Activated naive CD4-positive, alpha-beta T cell treated with Interleukin-2 at 50 U/mL for 16 hours (primary cell): ENCODE results near the gene SERPINB5.

Experiments
- DNase-seq: peaks from one replicate; pipeline ENCODE4 v3.0.0-alpha.2; 2020

SERPINB5 gene

DNA sequence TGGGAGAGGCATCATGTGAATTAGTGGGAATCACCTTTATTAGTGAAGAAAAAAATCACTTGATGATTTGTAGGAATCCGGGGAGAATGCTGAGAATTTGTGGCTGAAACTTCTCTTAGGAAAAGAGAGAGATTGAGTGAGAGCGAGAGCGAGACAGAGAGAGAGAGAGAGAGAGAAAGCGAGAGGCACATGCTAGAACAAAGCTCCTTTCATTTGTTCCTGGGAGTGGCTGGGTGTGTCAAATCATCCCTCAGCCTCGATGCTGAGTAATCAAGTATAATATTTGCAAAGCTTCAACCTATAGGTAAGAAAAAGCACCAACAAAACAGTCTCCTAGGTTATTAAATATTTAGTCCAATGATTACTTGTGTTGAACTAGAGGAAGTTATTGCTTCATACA lies 4.4 kb upstream of the SERPINB5 start:
- DNase-seq, result no peak

DNA sequence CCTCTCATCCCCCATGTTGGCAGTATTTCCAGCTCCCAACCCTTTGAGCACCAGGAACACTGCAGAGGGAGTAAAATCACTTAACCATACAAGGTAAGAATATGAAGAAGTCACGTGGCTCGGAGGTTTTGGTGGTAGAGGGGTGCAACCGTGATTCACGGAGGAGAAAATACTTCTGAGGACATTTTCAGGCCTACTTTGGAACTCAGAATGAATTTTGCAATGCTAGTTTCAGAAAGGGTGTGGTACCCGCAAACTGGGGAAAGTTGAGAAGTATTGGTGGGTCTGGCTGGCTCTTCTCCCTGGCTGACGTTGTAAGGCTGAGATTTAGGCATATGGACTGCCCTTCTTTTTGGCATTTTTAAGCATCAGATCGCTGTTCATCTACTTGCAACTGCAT lies 442 bp downstream of the SERPINB5 start:
- DNase-seq, result no peak

DNA sequence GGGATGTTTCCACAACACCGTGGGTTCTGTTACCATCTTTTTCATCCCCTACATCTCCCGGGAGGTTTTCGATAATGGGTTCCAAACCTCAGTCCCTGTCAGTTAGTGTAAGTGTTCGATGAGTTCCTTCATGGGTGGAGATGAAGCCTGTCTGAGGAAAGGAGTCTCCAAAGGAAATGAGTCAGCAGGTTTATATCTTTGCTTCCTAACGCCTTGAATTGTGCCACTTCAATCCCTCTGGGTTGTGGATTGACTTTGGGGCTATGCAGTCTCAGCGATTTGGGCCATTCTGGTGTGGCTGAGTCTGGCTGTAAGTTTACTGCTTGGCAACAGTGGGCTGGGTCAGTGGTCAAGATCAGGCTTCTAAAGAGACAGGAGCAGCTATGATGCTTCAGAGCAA lies 1.2 kb downstream of the SERPINB5 start:
- no peak for DNase-seq

DNA sequence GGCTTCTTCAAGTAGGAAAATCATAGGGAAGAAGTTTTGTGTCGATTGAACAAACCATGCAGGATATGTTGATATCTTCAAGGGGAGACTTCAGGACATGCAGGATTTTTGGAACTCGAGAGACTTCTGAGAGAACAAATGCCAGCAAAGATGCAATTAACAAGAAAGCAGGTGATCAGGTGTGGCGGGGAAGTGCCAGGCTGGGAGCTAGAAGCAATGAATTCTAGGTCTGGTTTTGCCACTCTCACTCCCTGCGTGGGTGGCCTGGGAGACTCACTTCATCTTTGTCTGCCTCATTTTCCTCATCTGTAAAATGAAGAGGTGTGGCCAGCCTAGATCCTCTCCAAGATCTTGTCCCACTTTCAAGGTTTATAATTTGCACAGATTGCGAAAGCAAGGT lies 3.1 kb downstream of the SERPINB5 start:
- DNase-seq, result no peak

DNA sequence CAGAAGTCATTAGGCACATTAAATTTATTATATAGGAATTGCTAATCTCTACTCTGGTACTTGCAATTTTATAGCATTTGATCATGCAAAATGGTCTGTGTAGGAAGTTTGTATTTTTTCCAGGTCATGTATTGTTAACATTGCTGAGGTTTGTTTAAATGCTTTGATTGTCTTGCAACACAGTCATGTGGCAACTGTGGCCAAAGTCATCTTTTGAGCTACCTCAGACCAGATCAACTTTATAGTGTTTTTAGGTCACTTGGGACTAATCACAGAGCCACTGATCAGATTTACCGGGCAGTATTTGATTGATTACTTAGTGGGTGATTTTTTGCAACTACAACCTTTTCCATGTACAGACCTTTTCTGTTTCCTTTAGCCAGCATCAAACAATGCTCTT lies 3.7 kb downstream of the SERPINB5 start:
- DNase-seq, result no peak

DNA sequence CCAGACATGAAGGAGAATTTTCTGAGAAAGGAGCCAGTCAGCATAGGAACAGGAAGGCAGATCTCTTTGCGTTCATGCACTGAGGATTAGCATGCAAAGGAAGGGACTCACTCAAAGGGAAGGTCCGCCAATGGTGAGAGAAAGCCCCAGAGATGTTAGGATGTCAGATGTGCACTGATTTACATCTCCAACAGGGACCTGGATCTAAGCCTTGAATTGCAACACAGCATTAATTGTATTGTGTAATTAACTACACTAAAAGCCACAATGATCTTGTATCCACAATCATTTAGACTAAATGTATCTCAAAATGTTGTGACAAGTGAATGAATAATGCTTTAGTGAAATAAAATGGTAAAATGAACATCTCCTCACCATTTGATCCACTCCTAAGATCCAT lies 4.2 kb downstream of the SERPINB5 start:
- DNase-seq, result no peak

DNA sequence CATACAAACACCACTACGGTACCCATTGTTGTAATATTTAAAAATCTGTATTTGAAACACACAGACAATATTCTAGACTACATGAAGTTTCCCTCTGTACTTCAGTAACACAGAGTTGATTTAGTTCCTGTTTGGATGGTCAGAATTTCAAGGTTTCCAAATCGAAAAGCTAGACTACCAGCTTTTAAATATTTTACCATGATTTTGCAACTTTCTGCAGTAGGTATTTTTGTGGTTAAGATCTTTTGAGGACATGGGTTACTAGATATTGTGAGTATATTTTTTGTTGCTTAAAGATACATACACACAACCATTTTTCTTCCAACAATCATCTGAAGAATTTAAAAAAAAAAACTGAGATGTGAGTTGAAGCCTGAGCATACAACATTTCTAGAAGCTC lies 10.9 kb downstream of the SERPINB5 start:
- DNase-seq, result no peak

DNA sequence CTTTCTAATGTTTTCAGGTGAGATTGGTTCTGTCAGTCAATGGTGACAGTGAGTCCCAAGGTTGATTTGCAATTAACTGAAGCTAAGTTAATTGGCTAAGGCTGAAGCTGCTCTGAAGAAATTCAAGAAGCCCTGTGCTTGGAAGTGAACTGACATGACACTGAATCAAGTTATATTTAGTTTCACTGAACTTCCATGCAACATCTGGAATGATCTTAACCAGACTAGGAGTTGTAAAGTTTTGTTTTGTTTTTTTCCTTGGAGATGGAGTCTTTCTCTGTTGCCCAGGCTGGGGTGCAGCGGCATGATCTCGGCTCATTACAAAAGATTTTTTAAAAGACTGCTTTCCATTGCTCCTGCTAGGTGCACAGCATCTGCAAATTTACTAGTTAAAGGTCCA lies 11.4 kb downstream of the SERPINB5 start:
- DNase-seq, result no peak

DNA sequence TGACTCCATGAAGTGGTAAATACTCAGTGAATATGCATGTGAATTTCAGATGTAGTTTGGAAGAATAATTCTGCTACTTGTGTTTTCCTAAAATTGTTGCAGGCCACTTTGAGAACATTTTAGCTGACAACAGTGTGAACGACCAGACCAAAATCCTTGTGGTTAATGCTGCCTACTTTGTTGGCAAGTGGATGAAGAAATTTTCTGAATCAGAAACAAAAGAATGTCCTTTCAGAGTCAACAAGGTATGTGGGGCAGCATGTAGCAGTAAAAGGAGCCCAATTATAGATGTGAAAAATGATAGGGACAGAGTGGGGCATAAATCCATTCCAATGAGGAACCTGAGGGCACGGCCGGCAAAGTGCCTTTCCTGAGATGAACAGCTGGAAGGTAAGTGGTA lies 16.1 kb downstream of the SERPINB5 start:
- no peak for DNase-seq

DNA sequence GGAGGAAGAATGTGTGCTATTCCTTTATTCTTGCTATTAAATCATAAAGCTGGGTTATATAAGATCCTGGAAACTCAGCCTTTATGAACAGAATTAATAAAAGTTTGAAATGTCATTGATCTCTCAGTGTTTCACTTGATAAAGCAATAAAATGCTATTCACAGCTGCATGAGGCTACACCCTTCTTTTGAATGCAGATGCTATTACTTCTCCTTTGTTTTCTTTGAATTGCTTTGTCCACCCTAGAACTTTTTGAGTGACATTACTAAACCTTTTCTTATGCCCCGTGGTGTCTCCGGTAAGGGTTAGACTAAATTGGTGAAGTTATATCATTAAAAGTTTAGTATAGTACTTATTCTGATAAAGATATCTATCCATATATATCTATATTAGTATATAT lies 18.9 kb downstream of the SERPINB5 start:
- DNase-seq, result no peak

DNA sequence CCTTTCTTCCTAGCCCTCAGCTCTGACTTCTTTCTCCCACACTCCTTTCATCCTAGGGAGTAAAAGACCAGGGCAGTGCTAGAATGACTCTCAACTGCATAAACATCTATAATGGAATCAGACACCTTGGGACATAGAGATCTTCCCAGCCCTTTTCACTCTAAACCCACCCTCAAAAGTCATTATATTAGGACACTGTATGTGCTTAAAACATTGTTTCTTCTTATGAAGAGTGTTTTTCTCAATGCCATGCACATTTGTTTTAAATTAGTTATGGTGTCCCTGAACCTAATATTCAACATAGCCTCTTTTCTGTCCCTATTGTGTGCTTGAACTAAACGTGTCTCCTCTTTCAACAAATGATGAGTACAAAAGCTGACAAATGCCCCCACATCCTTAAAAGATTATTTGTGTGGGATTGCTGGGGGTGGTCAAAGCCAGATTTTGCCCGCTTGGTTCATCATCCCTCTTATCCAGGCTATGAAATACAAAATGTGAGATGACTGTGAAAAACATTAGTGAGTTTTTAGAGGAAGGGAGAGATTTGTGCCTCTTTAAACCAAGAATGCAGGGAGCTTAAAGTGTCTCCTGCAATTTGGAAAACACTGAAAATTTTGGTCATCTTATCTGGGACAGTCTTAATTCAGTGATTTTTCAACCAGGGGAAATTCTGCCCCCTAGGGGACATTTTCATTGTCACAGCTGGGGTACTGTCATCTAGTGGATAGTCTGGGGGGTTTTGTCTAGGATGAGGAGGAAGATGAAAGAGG lies 29.0 kb downstream of the SERPINB5 start:
- peak; percentile 9 for DNase-seq

DNA sequence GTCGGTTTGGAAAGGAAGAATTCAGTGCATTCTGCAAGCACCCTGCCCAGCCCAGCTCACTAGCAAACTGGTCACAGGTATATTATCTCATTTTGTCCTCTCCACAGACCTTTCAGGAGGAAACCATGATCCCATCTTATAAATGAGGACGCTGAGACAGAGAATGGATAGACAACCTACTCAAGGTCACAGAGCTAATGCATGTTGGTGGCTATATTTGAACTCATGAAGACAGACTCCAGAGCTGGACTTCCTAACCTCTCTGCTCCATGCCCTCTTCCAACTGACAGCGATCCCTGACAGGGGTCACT lies 29.5 kb downstream of the SERPINB5 start:
- no peak for DNase-seq

DNA sequence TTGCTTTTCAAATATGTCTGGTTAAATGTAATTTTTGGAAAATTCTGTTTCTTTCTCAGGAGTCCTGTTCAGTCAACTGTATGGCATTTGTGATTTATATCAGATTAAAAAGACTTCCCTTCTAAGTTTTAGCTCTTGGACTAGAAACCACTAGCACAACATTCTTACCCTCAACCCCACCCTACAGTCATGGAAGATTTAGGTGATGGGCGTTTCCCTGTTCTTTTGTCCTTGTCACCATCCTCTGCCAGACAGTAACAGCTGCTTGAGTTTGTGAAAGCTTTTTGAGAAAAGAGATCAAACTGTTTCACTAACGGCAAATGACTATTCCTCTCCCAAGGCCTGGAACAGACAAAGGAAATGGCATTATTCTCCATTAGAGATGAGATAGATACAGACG lies 31.8 kb downstream of the SERPINB5 start:
- no peak for DNase-seq

DNA sequence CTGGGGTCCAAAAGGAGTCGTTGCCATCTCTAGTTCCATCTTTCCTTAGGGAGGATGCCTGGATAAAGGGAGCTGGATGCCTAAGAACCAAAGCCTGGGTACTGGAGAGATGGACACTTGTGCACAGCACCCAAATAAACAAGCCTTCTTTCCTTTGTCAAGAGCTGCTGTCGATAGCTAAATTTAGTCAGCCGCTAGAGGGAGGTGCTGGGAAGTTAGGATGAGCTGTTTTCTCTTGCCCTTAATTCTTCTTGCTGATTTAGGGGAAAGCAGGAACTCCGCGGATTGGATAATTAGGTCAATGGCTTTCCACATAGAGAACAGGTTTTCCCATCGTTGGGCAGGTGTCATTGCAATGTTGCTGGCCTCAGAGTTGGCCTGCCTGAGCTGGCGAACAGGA lies 34.5 kb downstream of the SERPINB5 start:
- DNase-seq, result no peak

DNA sequence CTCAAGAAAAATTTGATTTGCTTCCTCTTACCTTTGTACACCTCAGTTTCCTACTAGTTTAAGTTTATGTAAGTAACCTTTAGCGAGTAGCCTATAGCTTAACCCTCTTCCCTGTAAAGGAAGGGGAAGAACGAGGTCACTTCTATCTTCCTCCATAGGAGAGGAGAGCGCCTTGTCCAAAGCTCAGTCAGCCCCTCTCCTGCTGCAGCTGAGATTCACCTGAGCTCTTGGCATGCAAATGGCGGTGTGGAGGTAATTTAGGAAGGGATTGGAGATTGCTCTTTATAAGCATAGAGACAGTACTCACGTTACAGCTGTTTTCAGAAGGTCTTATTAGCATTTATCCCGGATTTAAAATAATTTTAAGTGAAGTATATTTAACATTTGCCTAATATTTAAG lies 37.6 kb downstream of the SERPINB5 start:
- DNase-seq, result no peak

DNA sequence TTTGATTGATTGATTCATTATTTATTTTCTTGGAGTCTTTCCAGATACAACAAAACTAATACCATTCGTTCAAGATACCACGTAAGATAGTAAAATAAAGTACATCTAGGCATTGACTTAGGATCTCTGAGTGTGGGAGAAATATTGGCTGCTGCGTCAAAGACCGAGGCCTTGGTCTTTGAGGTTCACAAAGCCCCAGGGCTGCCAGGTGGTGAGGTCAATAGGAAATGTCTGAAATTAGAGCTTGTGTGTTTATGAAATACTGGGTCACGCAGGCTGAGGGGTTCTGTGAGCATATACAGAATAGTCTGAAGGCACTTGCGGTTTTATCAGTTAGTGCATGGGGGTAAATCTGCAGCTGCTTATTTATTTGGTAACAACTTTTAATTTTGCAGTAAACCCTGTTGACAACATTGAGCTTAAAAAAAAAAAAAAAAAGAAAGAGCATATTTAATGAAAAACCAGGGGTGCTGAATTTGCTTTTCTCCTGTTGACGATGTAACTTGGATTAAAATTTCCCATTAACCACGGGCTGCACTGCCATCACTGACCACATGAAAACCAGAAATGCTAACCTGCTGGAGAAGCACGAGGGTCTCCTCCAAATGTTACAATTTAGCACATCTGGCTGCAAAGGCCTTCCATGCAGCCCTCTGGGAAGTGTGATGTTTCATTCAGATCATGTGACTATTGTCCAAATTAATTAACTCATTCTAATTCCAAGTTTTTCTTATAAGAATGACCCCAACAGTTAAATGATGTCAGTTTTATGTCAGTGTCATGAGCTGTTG lies 38.3 kb downstream of the SERPINB5 start:
- DNase-seq, result no peak

DNA sequence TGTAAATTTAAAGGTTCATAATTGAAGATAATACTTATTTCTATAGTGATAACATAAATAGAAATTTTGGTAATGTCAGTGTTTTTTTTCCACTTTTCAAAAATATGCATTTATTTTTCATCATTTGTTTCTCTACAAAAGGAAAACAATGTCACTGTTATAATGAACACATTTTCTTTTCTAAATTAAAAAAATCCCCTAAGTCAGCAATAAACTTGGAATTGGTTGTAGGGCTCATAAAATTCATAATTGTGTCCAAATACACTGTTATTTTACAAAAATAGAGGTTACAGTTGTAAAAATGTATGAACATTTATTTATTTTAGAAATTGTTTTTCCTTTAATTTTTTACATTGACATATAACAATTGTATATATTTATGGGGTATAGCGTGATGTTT lies 39.0 kb downstream of the SERPINB5 start:
- DNase-seq, result no peak

DNA sequence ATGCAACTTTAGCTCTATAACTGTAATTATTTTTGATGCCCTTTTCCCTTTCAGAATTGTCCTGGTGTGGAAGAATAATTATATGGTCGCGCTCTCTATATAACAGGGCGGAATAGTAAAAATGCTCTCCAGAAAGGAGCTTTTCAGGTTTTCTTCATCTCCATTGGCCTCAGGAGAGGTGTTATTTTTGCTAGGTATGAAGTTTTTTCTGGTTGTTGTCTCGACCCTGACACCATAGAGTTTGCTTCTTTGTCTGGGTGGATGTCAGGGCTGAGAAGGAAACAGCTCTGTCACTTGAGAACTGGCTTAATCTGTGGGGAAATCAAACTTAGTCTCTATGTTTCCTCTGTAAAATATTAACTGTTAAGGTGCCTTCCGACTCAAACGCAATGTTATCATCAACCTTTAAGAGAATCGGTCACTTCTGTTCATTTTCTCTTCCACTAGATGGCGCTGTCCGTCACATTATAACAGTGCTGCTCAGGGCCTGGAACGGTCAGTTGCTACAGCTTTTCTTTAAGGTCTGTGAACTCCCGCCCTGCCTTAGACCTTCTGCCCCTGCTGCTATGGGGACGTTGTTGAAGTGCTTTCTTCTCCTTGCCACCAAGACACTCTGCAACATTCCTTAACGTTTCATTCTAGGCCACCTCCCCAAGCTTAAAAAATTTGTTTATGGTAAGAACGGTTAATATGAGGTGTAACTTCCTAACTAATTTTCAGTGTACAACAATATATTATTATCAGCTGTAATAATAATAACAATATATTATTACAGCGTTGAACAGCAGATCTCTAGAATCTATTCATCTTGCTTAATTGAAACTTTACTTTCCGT lies 41.6 kb downstream of the SERPINB5 start:
- peak; percentile 49 for DNase-seq

DNA sequence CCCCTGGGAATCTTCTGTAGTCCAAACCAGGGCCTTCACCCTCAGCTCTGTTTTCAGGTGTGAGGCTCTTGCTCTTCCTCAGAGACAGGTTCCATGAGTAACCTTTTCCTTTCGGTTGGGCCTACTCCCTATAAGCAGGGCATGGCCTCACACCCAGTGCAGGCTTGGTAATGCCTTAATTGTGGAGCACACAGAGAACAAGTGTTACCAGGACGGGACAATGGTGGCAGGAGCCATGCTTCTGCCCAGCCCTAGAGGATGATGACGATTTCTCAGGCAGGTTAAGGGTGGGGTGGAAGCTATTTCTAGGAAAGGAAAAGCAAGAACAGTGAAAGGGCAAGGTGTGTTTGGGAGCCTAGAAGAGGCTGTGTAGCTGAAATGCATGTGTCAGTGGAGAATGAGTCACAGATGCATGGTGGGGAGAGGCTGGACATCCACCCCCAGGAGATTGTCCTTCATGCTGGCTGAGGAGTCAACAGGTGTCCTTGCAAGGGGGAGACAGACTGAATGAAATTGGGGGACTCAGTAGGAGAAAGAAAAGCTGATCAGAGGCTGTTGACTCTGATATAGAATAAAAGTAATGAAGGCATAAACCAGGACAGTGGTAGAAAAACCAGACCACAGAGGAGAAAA lies 43.4 kb downstream of the SERPINB5 start:
- no peak for DNase-seq

DNA sequence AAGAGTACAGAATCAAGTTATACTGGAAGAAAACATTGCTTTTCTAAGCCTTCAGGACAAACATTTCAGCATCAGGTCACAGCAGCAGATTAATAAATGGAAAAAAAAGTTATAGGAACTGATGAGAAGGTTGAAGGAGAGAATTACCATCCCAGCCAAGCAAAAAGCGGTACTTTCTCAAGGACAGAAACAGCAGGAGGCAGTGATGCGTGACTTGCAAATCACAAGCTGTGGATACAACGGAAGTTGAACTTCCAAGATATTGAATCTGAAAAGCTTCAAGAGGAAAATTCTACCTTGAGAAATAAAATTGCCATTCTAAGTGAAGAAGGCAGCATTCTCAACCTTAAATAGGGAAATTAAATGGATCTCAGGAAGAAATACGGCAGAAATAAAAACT lies 46.9 kb downstream of the SERPINB5 start:
- DNase-seq, result no peak

DNA sequence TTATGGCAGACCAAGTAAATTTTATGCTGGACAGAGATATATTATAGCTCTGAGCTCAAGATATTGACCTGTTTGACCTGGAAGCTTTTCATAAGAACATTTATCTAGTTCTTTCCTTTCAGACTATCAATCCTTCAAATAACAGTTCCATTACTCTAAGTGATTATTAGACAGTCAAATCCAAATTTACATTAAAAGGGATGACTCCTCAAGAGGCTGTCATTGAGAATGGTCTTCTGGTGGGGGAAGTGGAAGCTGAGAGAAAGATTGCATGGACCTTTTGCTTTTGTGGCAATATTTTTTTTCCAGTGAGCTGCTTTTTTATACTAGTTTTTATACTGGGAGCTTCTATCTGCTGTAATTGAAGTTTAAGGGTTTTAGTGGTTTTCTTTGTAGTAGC lies 50.5 kb downstream of the SERPINB5 start:
- no peak for DNase-seq

DNA sequence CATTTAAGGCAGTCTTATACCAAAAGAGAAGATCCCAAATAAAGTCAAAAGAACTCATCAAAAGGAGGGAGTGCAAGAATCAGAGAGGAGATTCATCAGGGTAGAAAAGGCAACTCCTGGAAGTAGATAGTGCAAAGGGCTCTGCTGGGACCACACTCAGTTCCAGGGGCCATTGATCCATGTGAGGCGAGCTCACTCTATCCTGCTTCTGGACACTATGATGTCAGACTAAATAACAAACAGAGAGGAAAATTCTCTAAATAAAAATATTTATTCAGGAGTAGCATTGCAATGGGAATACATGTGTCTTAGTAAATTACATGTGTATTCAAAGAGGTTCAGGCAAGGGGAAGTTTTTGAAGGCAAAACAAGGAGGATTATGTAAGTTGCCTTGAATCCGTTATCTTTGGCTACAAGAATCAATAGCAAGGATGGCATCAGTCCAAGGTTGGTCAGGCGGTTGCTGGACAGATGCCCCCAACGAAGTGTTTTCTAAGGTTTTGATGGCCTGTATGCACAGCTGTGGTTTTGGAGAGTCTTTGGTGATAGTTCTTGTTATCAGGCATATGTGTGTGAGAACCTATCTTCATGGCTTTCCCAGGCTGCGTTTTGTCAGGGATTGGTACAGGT lies 52.2 kb downstream of the SERPINB5 start:
- no peak for DNase-seq

DNA sequence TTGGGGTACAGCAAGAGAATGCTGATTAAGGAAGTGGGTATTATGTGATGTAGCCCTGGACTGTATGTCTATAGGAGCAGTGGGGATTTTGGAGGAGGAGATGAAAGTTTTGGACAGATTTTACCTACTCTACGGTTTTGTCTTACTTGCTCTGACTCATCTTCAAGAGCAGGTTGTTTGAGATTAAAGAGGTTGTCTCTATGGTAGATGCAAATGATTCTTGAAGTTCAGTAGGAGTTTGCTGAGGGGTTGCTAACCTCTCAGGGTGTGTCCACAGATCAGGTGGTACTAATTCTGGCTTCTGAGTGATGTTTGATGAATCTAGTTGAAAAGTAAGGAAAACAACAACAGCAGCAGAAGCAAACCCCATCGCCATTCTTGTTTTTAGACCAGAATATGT lies 55.7 kb downstream of the SERPINB5 start:
- no peak for DNase-seq
